Astrocyte of the cerebellum (primary cell): ENCODE measurements around the gene GASK1A.

Experiments used
- DNase-seq: peaks from one replicate; pipeline ENCODE4 v3.0.0-alpha.2; 2011; ENCODE audit warnings: low read depth
- H3K4me3 ChIP-seq: 2 replicates; pipeline ENCODE4 v1.5.1; 2011; ENCODE audit warnings: mild to moderate bottlenecking, low read depth, low read length, moderate library complexity
- CTCF ChIP-seq: IDR thresholded peaks from 2 replicates; pipeline ENCODE4 v1.5.1; 2012; ENCODE audit warnings: low read length, low read depth, moderate library complexity, mild to moderate bottlenecking; ENCODE audit errors: missing control alignments
- in situ Hi-C: cut with HindIII; loops from 2 replicates; pipeline ENCODE4 v1.10.0; 2017; ENCODE audit warnings: low sequenced_read_pairs

GASK1A gene

GRCh38 chr3:43014241-43014640 lies 35.1 kb downstream of the GASK1A start:
- in situ Hi-C loops: no loop called here
- no peak overlapping the region for H3K4me3 ChIP-seq
- no peak for DNase-seq
- TF ChIP-seq CTCF: no peak

GRCh38 chr3:43014956-43015355 lies 35.8 kb downstream of the GASK1A start:
- no peak overlapping the region for H3K4me3 ChIP-seq
- no peak for TF ChIP-seq CTCF
- in situ Hi-C loops: no loop called here
- DNase-seq: no peak

GRCh38 chr3:43015572-43015971 lies 36.5 kb downstream of the GASK1A start:
- in situ Hi-C loops: no loop called here

GRCh38 chr3:43015991-43016865 lies 37.1 kb downstream of the GASK1A start:
- in situ Hi-C loops: no loop called here
- no peak for TF ChIP-seq CTCF
- H3K4me3 ChIP-seq: no peak overlapping the region
- no peak for DNase-seq

More at GRCh38 chr3:43015572-43015971, 36.5 kb downstream of the GASK1A start:
- TF ChIP-seq CTCF: no peak
- no peak overlapping the region for H3K4me3 ChIP-seq
- no peak for DNase-seq

- in situ Hi-C loops: no loop called here
- DNase-seq: no peak
Measured at GRCh38 chr3:43017004-43017403, 37.9 kb downstream of the GASK1A start.

GRCh38 chr3:43017593-43018195 lies 38.6 kb downstream of the GASK1A start:
- in situ Hi-C loops: no loop called here
- no peak for TF ChIP-seq CTCF
- no peak overlapping the region for H3K4me3 ChIP-seq
- DNase-seq: no peak

More at GRCh38 chr3:43017004-43017403, 37.9 kb downstream of the GASK1A start:
- no peak overlapping the region for H3K4me3 ChIP-seq
- no peak for TF ChIP-seq CTCF
